Right lobe of liver (tissue), 4 donors: ENCODE measurements around the gene PPP6R3.

ENCODE experiments used
- CTCF ChIP-seq, 4 donors: fragments of 200-600 bp in 3 of 4; fragments of 450-650 bp in 1 of 4; IDR thresholded peaks; one replicate each; pipeline versions ENCODE4 v1.5.1 to v1.8.0; 2016 to 2022; ENCODE audit warnings: antibody characterized with exemption in 4 of 4, mild to moderate bottlenecking in 2 of 4
- POLR2A ChIP-seq: fragments of 450-650 bp; IDR thresholded peaks from one replicate; pipeline ENCODE4 v1.6.1; 2017; ENCODE audit warnings: antibody characterized with exemption, mild to moderate bottlenecking
- donor health status: DM: no; HTN: no; CAD: no.
- donor health status: DM: no; HTN: no; CAD: no.
- donor health status: DM: no; HTN: yes; CAD: no.

GRCh38 chr11:68457216-68457897, 3.2 kb upstream of the PPP6R3 start:
- TF ChIP-seq POLR2A (no peak), CTCF (IDR thresholded peaks at IDR 0.05) (no peak)
